ENCODE results near the gene CACNA1G. TPM values are rescaled to one million over a fixed set of nuclear protein-coding genes. Genes with fewer than 3 reads are reported as not detected.

CACNA1G gene
- total RNA-seq, 1 donor from 2014 or later: 29.0 TPM

GRCh38 chr17:50560931-50561745 lies 623 bp downstream of the CACNA1G start:
- H3K9me3 Mint-ChIP-seq: no peaks in the 10 kb centered on the region
- TF ChIP-seq, protein P1, sequence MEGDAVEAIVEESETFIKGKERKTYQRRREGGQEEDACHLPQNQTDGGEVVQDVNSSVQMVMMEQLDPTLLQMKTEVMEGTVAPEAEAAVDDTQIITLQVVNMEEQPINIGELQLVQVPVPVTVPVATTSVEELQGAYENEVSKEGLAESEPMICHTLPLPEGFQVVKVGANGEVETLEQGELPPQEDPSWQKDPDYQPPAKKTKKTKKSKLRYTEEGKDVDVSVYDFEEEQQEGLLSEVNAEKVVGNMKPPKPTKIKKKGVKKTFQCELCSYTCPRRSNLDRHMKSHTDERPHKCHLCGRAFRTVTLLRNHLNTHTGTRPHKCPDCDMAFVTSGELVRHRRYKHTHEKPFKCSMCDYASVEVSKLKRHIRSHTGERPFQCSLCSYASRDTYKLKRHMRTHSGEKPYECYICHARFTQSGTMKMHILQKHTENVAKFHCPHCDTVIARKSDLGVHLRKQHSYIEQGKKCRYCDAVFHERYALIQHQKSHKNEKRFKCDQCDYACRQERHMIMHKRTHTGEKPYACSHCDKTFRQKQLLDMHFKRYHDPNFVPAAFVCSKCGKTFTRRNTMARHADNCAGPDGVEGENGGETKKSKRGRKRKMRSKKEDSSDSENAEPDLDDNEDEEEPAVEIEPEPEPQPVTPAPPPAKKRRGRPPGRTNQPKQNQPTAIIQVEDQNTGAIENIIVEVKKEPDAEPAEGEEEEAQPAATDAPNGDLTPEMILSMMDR (IDR thresholded peaks at IDR 0.05; ENCODE audit: unreplicated experiment): no peak
- H3K27me3 Mint-ChIP-seq (ENCODE audit: low read depth): peaks cover 79% of the 10 kb centered on the region
- H3K36me3 Mint-ChIP-seq: no peaks in the 10 kb centered on the region
- DNase-seq (ENCODE audit: low spot score in 2 of 2, unreplicated experiment in 2 of 2): no peak
- peaks cover 40% of the 10 kb centered on the region for H3K4me1 Mint-ChIP-seq
- peak overlapping the region; percentile 71 for H3K4me3 Mint-ChIP-seq
- H3K27ac Mint-ChIP-seq: no peak overlapping the region

GRCh38 chr17:50561746-50562141 lies 1.2 kb downstream of the CACNA1G start:
- peak overlapping the region; percentile 71 for H3K4me3 Mint-ChIP-seq
- no peak overlapping the region for H3K27ac Mint-ChIP-seq
- peaks cover 83% of the 10 kb centered on the region for H3K27me3 Mint-ChIP-seq (ENCODE audit: low read depth)

GRCh38 chr17:50562242-50563091 lies 2.0 kb downstream of the CACNA1G start:
- Mint-ChIP-seq H3K27me3 (ENCODE audit: low read depth) (peaks cover 85% of the 10 kb centered on the region), H3K27ac (peak overlapping the region; percentile 15), H3K9me3 (no peaks in the 10 kb centered on the region), H3K4me3 (peak overlapping the region; percentile 71), H3K4me1 (peaks cover 52% of the 10 kb centered on the region), H3K36me3 (no peaks in the 10 kb centered on the region)
- no peak for DNase-seq (ENCODE audit: low spot score in 2 of 2, unreplicated experiment in 2 of 2)
- TF ChIP-seq, protein P1 (IDR thresholded peaks at IDR 0.05; ENCODE audit: unreplicated experiment): no peak

More at GRCh38 chr17:50561746-50562141, 1.2 kb downstream of the CACNA1G start:
- TF ChIP-seq, protein P1 (IDR thresholded peaks at IDR 0.05; ENCODE audit: unreplicated experiment): no peak
- Mint-ChIP-seq H3K4me1 (peaks cover 46% of the 10 kb centered on the region), H3K36me3 (no peaks in the 10 kb centered on the region), H3K9me3 (no peaks in the 10 kb centered on the region)
- no peak for DNase-seq (ENCODE audit: low spot score in 2 of 2, unreplicated experiment in 2 of 2)

GRCh38 chr17:50563092-50563511 lies 2.6 kb downstream of the CACNA1G start:
- H3K27ac Mint-ChIP-seq: peak overlapping the region; percentile 34
- H3K27me3 Mint-ChIP-seq (ENCODE audit: low read depth): peaks cover 84% of the 10 kb centered on the region
- peak overlapping the region; percentile 71 for H3K4me3 Mint-ChIP-seq
- no peaks in the 10 kb centered on the region for H3K9me3 Mint-ChIP-seq
- H3K4me1 Mint-ChIP-seq: peaks cover 55% of the 10 kb centered on the region
- H3K36me3 Mint-ChIP-seq: no peaks in the 10 kb centered on the region
- TF ChIP-seq, protein P1 (IDR thresholded peaks at IDR 0.05; ENCODE audit: unreplicated experiment): no peak
- DNase-seq (ENCODE audit: low spot score in 2 of 2, unreplicated experiment in 2 of 2): no peak

- Mint-ChIP-seq H3K27me3 (ENCODE audit: low read depth) (peaks cover 66% of the 10 kb centered on the region), H3K4me1 (peaks cover 46% of the 10 kb centered on the region)
Measured at GRCh38 chr17:50564916-50565315, 4.4 kb downstream of the CACNA1G start.

More at GRCh38 chr17:50564916-50565315, 4.4 kb downstream of the CACNA1G start:
- no peak for DNase-seq (ENCODE audit: low spot score in 2 of 2, unreplicated experiment in 2 of 2)
- Mint-ChIP-seq H3K4me3 (peak overlapping the region; percentile 51), H3K9me3 (no peaks in the 10 kb centered on the region), H3K27ac (peak overlapping the region; percentile 96), H3K36me3 (no peaks in the 10 kb centered on the region)
- TF ChIP-seq, protein P1 (IDR thresholded peaks at IDR 0.05; ENCODE audit: unreplicated experiment): no peak

Data from mesothelial cell of epicardium (in vitro differentiated cells).